T-cell (primary cell): ENCODE measurements around the gene TFEB. TPM values are rescaled to one million over a fixed set of nuclear protein-coding genes. Genes with fewer than 3 reads are reported as not detected.

Source experiments
- ATAC-seq, 4 experiments: fragments of 200-7000 bp in 3 of 4; fragments of 150-1000 bp in 1 of 4; cut with Tn5 transposase; replicated peaks in 1 of 4; 1 replicate in 3 of 4; 2 replicates in 1 of 4; pipeline ENCODE4 v1.10.0; 2021; ENCODE audit warnings: moderate library complexity in 3 of 4, mild to moderate bottlenecking in 2 of 4, moderate number of reproducible peaks in 1 of 4
- CTCF ChIA-PET, 2 donors: fragments of 300-600 bp; sonication (Branson Sonifier 250); formaldehyde crosslinking; loops; one replicate each; lab custom pipeline; 2022; ENCODE audit warnings: antibody characterized with exemption in 2 of 2; lab: Charles Lee
- POLR2A ChIA-PET, 2 donors: fragments of 300-600 bp; sonication (Branson Sonifier 250); formaldehyde crosslinking; loops; one replicate each; lab custom pipeline; 2022; ENCODE audit warnings: antibody characterized with exemption in 2 of 2; lab: Charles Lee
- DNase-seq, 35 experiments: peaks; one replicate each; pipeline versions ENCODE4 v3.0.0 to v3.0.0-alpha.2; 2013 to 2023
- H3K27ac ChIP-seq: one replicate; pipeline ENCODE4 v1.5.1; 2013; ENCODE audit warnings: low read length
- H3K27me3 ChIP-seq, 2 experiments: replicated peaks in 1 of 2; 1 replicate in 1 of 2; 2 replicates in 1 of 2; pipeline versions ENCODE4 v1.6.1 to v1.7.0; 2013; ENCODE audit warnings: low read length in 1 of 2, mixed read lengths in 1 of 2; ENCODE audit not compliant: control insufficient read depth in 2 of 2, insufficient read depth in 2 of 2; ENCODE audit errors: extremely low read depth in 1 of 2
- H3K36me3 ChIP-seq, 2 donors: 1 replicate in 1 of 2; 2 replicates in 1 of 2; pipeline versions ENCODE4 v1.6.1 to v1.7.0; 2013; ENCODE audit warnings: low read length in 1 of 2; ENCODE audit not compliant: control insufficient read depth in 2 of 2, insufficient read depth in 1 of 2; ENCODE audit errors: extremely low read depth in 1 of 2
- H3K4me1 ChIP-seq, 2 experiments: 1 replicate in 1 of 2; 2 replicates in 1 of 2; pipeline versions ENCODE4 v1.6.1 to v1.7.0; 2013; ENCODE audit warnings: low read length in 2 of 2, mixed read lengths in 1 of 2; ENCODE audit not compliant: insufficient read depth in 2 of 2, control insufficient read depth in 1 of 2; ENCODE audit errors: extremely low read depth in 1 of 2
- H3K4me3 ChIP-seq, 2 donors: 1 replicate in 1 of 2; 2 replicates in 1 of 2; pipeline versions ENCODE4 v1.5.1 to v1.7.0; 2013; ENCODE audit warnings: mild to moderate bottlenecking in 2 of 2, low read length in 1 of 2, moderate library complexity in 1 of 2; ENCODE audit not compliant: control insufficient read depth in 1 of 2; ENCODE audit errors: extremely low read depth in 1 of 2
- H3K9me3 ChIP-seq: 2 replicates; pipeline ENCODE4 v1.7.0; 2013
- H3K27ac Mint-ChIP-seq, 2 donors: one replicate each; pipeline ENCODE4 v1.8.0; 2020 to 2021; ENCODE audit warnings: mild to moderate bottlenecking in 2 of 2, mixed read lengths in 2 of 2
- H3K27me3 Mint-ChIP-seq, 2 donors: one replicate each; pipeline ENCODE4 v1.8.0; 2021 to 2022; ENCODE audit warnings: mixed read lengths in 2 of 2
- H3K36me3 Mint-ChIP-seq: one replicate; pipeline ENCODE4 v1.8.0; 2021; ENCODE audit warnings: mixed read lengths
- H3K4me1 Mint-ChIP-seq, 3 donors: one replicate each; pipeline ENCODE4 v1.8.0; 2020 to 2022; ENCODE audit warnings: mixed read lengths in 3 of 3, mild to moderate bottlenecking in 1 of 3
- H3K4me3 Mint-ChIP-seq, 3 donors: one replicate each; pipeline ENCODE4 v1.8.0; 2020 to 2022; ENCODE audit warnings: mild to moderate bottlenecking in 3 of 3, mixed read lengths in 3 of 3, moderate library complexity in 3 of 3
- H3K9me3 Mint-ChIP-seq, 3 donors: one replicate each; pipeline ENCODE4 v1.8.0; 2020 to 2022; ENCODE audit warnings: mixed read lengths in 3 of 3
- WGBS: methylation state at CpG from one replicate; pipeline ENCODE4 v1.1.5; 2013; ENCODE audit warnings: missing lambda C conversion rate; ENCODE audit not compliant: insufficient coverage; 5-methylcytosine and 5-hydroxymethylcytosine counted together
- total RNA-seq, 35 experiments: library from RNA in 6 of 35; stranded (reverse) in 6 of 35; fragments of 120-200 nt in 1 of 35; gene quantifications; one replicate each; pipeline versions ENCODE4 v1.2.1 to v1.2.4 and lab custom pipeline; 2013 to 2026

Gene TFEB
- 10 to 100 TPM; 18.9 to 28.1 (median 19.5) TPM for total RNA-seq
- total RNA-seq (2013): 10.2 TPM
- 8.7 to 23.9 (median 12.0) reads per million in 29 experiments for total RNA-seq (lab: John Stamatoyannopoulos, UW)

- H3K36me3 ChIP-seq: no peaks in the 10 kb centered on the region
- Mint-ChIP-seq H3K4me1 (peaks cover 26 to 33% (median 32%) of the 10 kb centered on the region in 3 donors), H3K27me3 (no peaks in the 10 kb centered on the region), H3K9me3 (no peaks in the 10 kb centered on the region), H3K27ac (peak within 1 kb of the TSS; percentile 55 to 77), H3K4me3 (peak within 1 kb of the TSS; percentile 80 to 84 (median 80)), H3K36me3 (no peaks in the 10 kb centered on the region)
- H3K4me1 ChIP-seq: peaks cover 21 to 39% of the 10 kb centered on the region in 2 experiments
- WGBS: 2% methylated on average over 47 of the region's 50 CpGs
- DNase-seq (peak; percentile 80 to 96 (median 91)), ATAC-seq (peak; percentile 68 to 82 (median 71))
- peak within 1 kb of the TSS; percentile 79 for H3K27ac ChIP-seq
- peaks cover 0 to 13% of the 10 kb centered on the region in 2 experiments for H3K27me3 ChIP-seq
- no peaks in the 10 kb centered on the region for H3K9me3 ChIP-seq
- peak within 1 kb of the TSS; percentile 60 to 75 for H3K4me3 ChIP-seq
- ChIA-PET POLR2A (no interaction called here), CTCF (interaction anchor here in 1 of 2 donors (0.8 to 1.9 kb wide), 2 partner anchors 31 to 51 kb away, joined by 3 to 12 read pairs; partner anchors contain the start of gene TOMM6)
Measured at GRCh38 chr6:41735427-41736185, at the start of gene TFEB. TFEB (minus strand) TSS chr6:41735608; CDS start chr6:41691213, 44,395 bp downstream.

GRCh38 chr6:41784581-41785171, 49.3 kb upstream of the TFEB start:
- no peaks in the 10 kb centered on the region for H3K9me3 Mint-ChIP-seq
- H3K27ac ChIP-seq: no peak overlapping the region
- H3K27me3 Mint-ChIP-seq: peaks cover 5% of the 10 kb centered on the region in 2 donors
- peaks cover 8 to 39% (median 21%) of the 10 kb centered on the region in 3 donors for H3K4me1 Mint-ChIP-seq
- peaks cover 6 to 33% of the 10 kb centered on the region in 2 experiments for H3K4me1 ChIP-seq
- DNase-seq (no peak), ATAC-seq (no peak)
- 100% methylated on average over 1 of the region's 5 CpGs for WGBS
- H3K4me3 ChIP-seq: no peak overlapping the region
- ChIA-PET POLR2A (interaction anchor here in 1 of 2 donors (0.7 kb wide), 1 partner anchor 260 kb away, joined by 3 read pairs; no protein-coding TSS in a partner anchor), CTCF (interaction anchor here in 1 of 2 donors (0.7 to 1.4 kb wide), 6 partner anchors 69 to 430 kb away, joined by 3 to 5 read pairs (median 4); partner anchors contain the start of gene BYSL)
- H3K9me3 ChIP-seq: no peaks in the 10 kb centered on the region
- H3K27ac Mint-ChIP-seq: no peak overlapping the region
- peaks cover 4 to 8% of the 10 kb centered on the region in 2 donors for H3K36me3 ChIP-seq
- peaks cover 3% of the 10 kb centered on the region for H3K36me3 Mint-ChIP-seq
- H3K4me3 Mint-ChIP-seq: peak overlapping the region; percentile 66 to 94 (median 93)
- H3K27me3 ChIP-seq: peaks cover 0 to 21% of the 10 kb centered on the region in 2 experiments

GRCh38 chr6:41783106-41783780, 47.8 kb upstream of the TFEB start:
- ChIA-PET POLR2A (interaction anchor here in 1 of 2 donors (0.5 kb wide), 1 partner anchor 436 kb away, joined by 6 read pairs; no protein-coding TSS in a partner anchor), CTCF (interaction anchor here in 1 of 2 donors (0.9 kb wide), 1 partner anchor 258 kb away, joined by 3 read pairs; no protein-coding TSS in a partner anchor)
- ATAC-seq (no peak), DNase-seq (no peak)
- H3K9me3 Mint-ChIP-seq: no peaks in the 10 kb centered on the region
- no peaks in the 10 kb centered on the region for H3K36me3 ChIP-seq
- H3K4me1 Mint-ChIP-seq: peaks cover 14 to 35% (median 21%) of the 10 kb centered on the region in 3 donors
- WGBS: 100% methylated on average over 1 of the region's 6 CpGs
- no peaks in the 10 kb centered on the region for H3K9me3 ChIP-seq
- no peak overlapping the region for H3K4me3 Mint-ChIP-seq
- no peak overlapping the region for H3K4me3 ChIP-seq
- H3K27me3 Mint-ChIP-seq: peaks cover 5% of the 10 kb centered on the region in 2 donors
- no peak overlapping the region for H3K27ac ChIP-seq
- H3K27me3 ChIP-seq: peaks cover 0 to 21% of the 10 kb centered on the region in 2 experiments
- peaks cover 11 to 32% of the 10 kb centered on the region in 2 experiments for H3K4me1 ChIP-seq
- H3K27ac Mint-ChIP-seq: no peak overlapping the region
- H3K36me3 Mint-ChIP-seq: no peaks in the 10 kb centered on the region

- Mint-ChIP-seq H3K9me3 (no peaks in the 10 kb centered on the region), H3K27me3 (peaks cover 5% of the 10 kb centered on the region in 2 donors)
- WGBS: 83% methylated on average over 1 of the region's 3 CpGs
Measured at GRCh38 chr6:41781366-41781730, 45.9 kb upstream of the TFEB start.

GRCh38 chr6:41780551-41781365, 45.4 kb upstream of the TFEB start, which contains the start of gene PRICKLE4:
PRICKLE4 (plus strand) TSS chr6:41780782; CDS start chr6:41783474, 2,692 bp downstream.
- POLR2A ChIA-PET: no interaction called here
- Histone ChIP-seq H3K4me1 (peaks cover 8 to 26% of the 10 kb centered on the region in 2 experiments), H3K27ac (no peak within 1 kb of the TSS), H3K9me3 (no peaks in the 10 kb centered on the region), H3K4me3 (peak within 1 kb of the TSS; percentile 67 to 92), H3K27me3 (peaks cover 0 to 21% of the 10 kb centered on the region in 2 experiments), H3K36me3 (peaks cover 0 to 4% of the 10 kb centered on the region in 2 donors)
- H3K9me3 Mint-ChIP-seq: no peaks in the 10 kb centered on the region
- ATAC-seq (no peak), DNase-seq (no peak)
- H3K36me3 Mint-ChIP-seq: no peaks in the 10 kb centered on the region
- peak within 1 kb of the TSS; percentile 80 to 86 (median 82) for H3K4me3 Mint-ChIP-seq
- CTCF ChIA-PET: interaction anchor here in 1 of 2 donors (0.9 to 1.7 kb wide), 3 partner anchors 141 to 434 kb away, joined by 3 to 6 read pairs (median 5); partner anchors contain the start of genes BYSL and MED20
- peak within 1 kb of the TSS in 1 of 2 donors; percentile 34 for H3K27ac Mint-ChIP-seq
- H3K4me1 Mint-ChIP-seq: peaks cover 14 to 30% (median 16%) of the 10 kb centered on the region in 3 donors
- H3K27me3 Mint-ChIP-seq: peaks cover 5% of the 10 kb centered on the region in 2 donors
- WGBS: 4% methylated on average over 18 of the region's 36 CpGs

More at GRCh38 chr6:41781366-41781730, 45.9 kb upstream of the TFEB start:
- no peak for DNase-seq
- ChIA-PET POLR2A (no interaction called here), CTCF (interaction anchor here (0.6 to 0.9 kb wide), 4 partner anchors 78 to 331 kb away, joined by 3 to 4 read pairs (median 3); partner anchors contain the start of genes BYSL (in 1 of the 2) and MED20 (in 1 of the 2))
- peaks cover 0 to 4% of the 10 kb centered on the region in 2 donors for H3K36me3 ChIP-seq
- H3K36me3 Mint-ChIP-seq: no peaks in the 10 kb centered on the region
- no peak overlapping the region for H3K27ac ChIP-seq
- H3K9me3 ChIP-seq: no peaks in the 10 kb centered on the region
- H3K27me3 ChIP-seq: peaks cover 0 to 21% of the 10 kb centered on the region in 2 experiments
- ATAC-seq: no peak
- no peak overlapping the region for H3K27ac Mint-ChIP-seq
- peaks cover 14 to 33% (median 19%) of the 10 kb centered on the region in 3 donors for H3K4me1 Mint-ChIP-seq
- H3K4me1 ChIP-seq: peaks cover 11 to 32% of the 10 kb centered on the region in 2 experiments
- H3K4me3 ChIP-seq: no peak overlapping the region
- H3K4me3 Mint-ChIP-seq: peak overlapping the region; percentile 47 to 71 (median 70)
